Right lobe of liver (tissue), 4 donors: ENCODE measurements around the gene DIAPH2.

Experiments
- POLR2A ChIP-seq: fragments of 450-650 bp; IDR thresholded peaks from one replicate; pipeline ENCODE4 v1.6.1; 2017; ENCODE audit warnings: antibody characterized with exemption, mild to moderate bottlenecking
- TF ChIP-seq, protein P1 (sequence below), 4 donors: fragments of 200-600 bp in 3 of 4; fragments of 450-650 bp in 1 of 4; IDR thresholded peaks; one replicate each; pipeline versions ENCODE4 v1.5.1 to v1.8.0; 2016 to 2022; ENCODE audit warnings: antibody characterized with exemption in 4 of 4, mild to moderate bottlenecking in 2 of 4
- donor health status: DM: no; HTN: no; CAD: no.
- donor health status: DM: no; HTN: no; CAD: no.
- donor health status: DM: no; HTN: yes; CAD: no.

GRCh38 chrX:97268182-97268680, 583.6 kb downstream of the DIAPH2 start:
- TF ChIP-seq POLR2A, result no peak
- TF ChIP-seq, protein P1, sequence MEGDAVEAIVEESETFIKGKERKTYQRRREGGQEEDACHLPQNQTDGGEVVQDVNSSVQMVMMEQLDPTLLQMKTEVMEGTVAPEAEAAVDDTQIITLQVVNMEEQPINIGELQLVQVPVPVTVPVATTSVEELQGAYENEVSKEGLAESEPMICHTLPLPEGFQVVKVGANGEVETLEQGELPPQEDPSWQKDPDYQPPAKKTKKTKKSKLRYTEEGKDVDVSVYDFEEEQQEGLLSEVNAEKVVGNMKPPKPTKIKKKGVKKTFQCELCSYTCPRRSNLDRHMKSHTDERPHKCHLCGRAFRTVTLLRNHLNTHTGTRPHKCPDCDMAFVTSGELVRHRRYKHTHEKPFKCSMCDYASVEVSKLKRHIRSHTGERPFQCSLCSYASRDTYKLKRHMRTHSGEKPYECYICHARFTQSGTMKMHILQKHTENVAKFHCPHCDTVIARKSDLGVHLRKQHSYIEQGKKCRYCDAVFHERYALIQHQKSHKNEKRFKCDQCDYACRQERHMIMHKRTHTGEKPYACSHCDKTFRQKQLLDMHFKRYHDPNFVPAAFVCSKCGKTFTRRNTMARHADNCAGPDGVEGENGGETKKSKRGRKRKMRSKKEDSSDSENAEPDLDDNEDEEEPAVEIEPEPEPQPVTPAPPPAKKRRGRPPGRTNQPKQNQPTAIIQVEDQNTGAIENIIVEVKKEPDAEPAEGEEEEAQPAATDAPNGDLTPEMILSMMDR (IDR thresholded peaks at IDR 0.05), result no peak
